ENCODE measurements around the gene PRM1.

DNA sequence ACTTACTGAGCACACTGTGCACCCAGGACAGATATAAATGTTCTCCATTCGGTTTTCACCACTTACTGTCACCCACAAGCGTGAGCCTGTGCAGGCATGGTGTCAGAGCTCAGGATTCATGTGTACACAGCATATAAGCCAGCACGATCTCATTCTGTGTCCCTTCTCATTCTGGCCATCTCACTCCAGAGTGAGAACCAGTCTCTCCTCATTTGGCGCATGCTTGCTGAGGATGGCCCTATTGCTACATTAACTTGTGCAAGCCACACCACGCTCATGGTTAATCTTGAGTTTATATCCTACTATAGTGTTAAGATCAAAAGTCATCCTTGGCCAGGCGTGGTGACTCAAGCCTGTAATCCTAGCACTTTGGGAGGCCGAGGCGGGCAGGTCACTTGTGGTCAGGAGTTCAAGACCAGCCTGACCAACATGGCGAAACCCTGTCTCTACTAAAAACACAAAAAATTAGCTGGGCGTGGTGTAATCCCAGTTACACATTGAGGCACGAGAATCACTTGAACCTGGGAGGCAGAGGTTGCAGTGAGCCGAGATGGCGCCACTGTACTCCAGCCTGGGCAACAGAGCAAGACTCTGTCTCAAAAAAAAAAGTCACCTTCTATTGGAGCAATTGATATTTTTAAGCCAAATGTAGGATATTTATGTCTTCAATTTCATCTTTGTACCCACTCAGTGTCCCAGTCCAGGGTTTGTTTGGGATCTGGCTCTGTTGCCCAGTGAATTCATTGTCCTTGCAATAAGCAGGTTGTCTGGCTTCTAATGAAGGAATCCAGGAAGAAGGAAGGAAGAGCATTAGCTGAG is 46.0 kb downstream of the PRM1 start:
- TF ChIP-seq CHD2 (IDR thresholded peaks at IDR 0.05; ENCODE audit: low read length), result no peak
- no peak for TF ChIP-seq RAD21 (IDR thresholded peaks at IDR 0.05 in 1 of 2, conservative IDR thresholded peaks at IDR 0.05 in 1 of 2; ENCODE audit: low read depth in 2 of 2, low read length in 2 of 2)
- TF ChIP-seq, protein P1, sequence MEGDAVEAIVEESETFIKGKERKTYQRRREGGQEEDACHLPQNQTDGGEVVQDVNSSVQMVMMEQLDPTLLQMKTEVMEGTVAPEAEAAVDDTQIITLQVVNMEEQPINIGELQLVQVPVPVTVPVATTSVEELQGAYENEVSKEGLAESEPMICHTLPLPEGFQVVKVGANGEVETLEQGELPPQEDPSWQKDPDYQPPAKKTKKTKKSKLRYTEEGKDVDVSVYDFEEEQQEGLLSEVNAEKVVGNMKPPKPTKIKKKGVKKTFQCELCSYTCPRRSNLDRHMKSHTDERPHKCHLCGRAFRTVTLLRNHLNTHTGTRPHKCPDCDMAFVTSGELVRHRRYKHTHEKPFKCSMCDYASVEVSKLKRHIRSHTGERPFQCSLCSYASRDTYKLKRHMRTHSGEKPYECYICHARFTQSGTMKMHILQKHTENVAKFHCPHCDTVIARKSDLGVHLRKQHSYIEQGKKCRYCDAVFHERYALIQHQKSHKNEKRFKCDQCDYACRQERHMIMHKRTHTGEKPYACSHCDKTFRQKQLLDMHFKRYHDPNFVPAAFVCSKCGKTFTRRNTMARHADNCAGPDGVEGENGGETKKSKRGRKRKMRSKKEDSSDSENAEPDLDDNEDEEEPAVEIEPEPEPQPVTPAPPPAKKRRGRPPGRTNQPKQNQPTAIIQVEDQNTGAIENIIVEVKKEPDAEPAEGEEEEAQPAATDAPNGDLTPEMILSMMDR (IDR thresholded peaks at IDR 0.05; ENCODE audit: control extremely low read depth in 1 of 3, insufficient read depth in 1 of 3, low read depth in 1 of 3, low read length in 3 of 3), result no peak
- TF ChIP-seq, protein P2, sequence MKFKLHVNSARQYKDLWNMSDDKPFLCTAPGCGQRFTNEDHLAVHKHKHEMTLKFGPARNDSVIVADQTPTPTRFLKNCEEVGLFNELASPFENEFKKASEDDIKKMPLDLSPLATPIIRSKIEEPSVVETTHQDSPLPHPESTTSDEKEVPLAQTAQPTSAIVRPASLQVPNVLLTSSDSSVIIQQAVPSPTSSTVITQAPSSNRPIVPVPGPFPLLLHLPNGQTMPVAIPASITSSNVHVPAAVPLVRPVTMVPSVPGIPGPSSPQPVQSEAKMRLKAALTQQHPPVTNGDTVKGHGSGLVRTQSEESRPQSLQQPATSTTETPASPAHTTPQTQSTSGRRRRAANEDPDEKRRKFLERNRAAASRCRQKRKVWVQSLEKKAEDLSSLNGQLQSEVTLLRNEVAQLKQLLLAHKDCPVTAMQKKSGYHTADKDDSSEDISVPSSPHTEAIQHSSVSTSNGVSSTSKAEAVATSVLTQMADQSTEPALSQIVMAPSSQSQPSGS (IDR thresholded peaks at IDR 0.05; ENCODE audit: low read length), result no peak
- no peak for TF ChIP-seq EZH2 (IDR thresholded peaks at IDR 0.05; ENCODE audit: low read depth, low read length, severe bottlenecking)
- TF ChIP-seq EP300 (IDR thresholded peaks at IDR 0.05; ENCODE audit: borderline replicate concordance in 1 of 2, low read depth in 2 of 2, low read length in 2 of 2), result no peak

Data from H1 (cell line).